ENCODE measurements around the gene IDI2. TPM values are rescaled to one million over a fixed set of nuclear protein-coding genes. Genes with fewer than 3 reads are reported as not detected.

IDI2 gene
- total RNA-seq, 4 donors from 2014 or later: not detected

- Histone ChIP-seq H3K27ac (peak overlapping the region in 3 of 4 donors; percentile 49 to 70 (median 58)), H3K4me1 (peaks cover 0 to 21% (median 4%) of the 10 kb centered on the region in 3 donors), H3K4me3 (no peak overlapping the region), H3K9me3 (no peaks in the 10 kb centered on the region), H3K27me3 (no peaks in the 10 kb centered on the region), H3K36me3 (no peaks in the 10 kb centered on the region)
- 20 to 47% methylated on average over 1 to 4 of the region's 4 CpGs for WGBS, 2 donors (ENCODE audit: low coverage in 1 of 2)
- peak; percentile 73 for ATAC-seq
- no peak for TF ChIP-seq EP300 (IDR thresholded peaks at IDR 0.05)
- no peak for TF ChIP-seq POLR2A (IDR thresholded peaks at IDR 0.05)
- TF ChIP-seq POLR2AphosphoS5 (IDR thresholded peaks at IDR 0.05): no peak
- TF ChIP-seq CTCF (IDR thresholded peaks at IDR 0.05): no peak
These were observed 54.5 kb downstream of the IDI2 start for GRCh38 chr10:971150-971542.

- 15 to 29% methylated on average over 9 to 12 of the region's 14 CpGs for WGBS, 2 donors (ENCODE audit: low coverage in 1 of 2)
- no peak for TF ChIP-seq CTCF (IDR thresholded peaks at IDR 0.05)
- no peak for TF ChIP-seq POLR2A (IDR thresholded peaks at IDR 0.05)
- TF ChIP-seq EP300 (IDR thresholded peaks at IDR 0.05): no peak
- no peak for TF ChIP-seq POLR2AphosphoS5 (IDR thresholded peaks at IDR 0.05)
- Histone ChIP-seq H3K9me3 (no peaks in the 10 kb centered on the region), H3K27ac (peak overlapping the region; percentile 12 to 70 (median 54)), H3K27me3 (no peaks in the 10 kb centered on the region), H3K36me3 (no peaks in the 10 kb centered on the region), H3K4me3 (no peak overlapping the region), H3K4me1 (peaks cover 0 to 21% (median 4%) of the 10 kb centered on the region in 3 donors)
- peak; percentile 66 for ATAC-seq
These were observed 55.1 kb downstream of the IDI2 start for GRCh38 chr10:970311-971149.

GRCh38 chr10:969473-970150 is 56.0 kb downstream of the IDI2 start:
- peak overlapping the region in 2 of 4 donors; percentile 49 to 58 for H3K27ac ChIP-seq
- H3K4me3 ChIP-seq: no peak overlapping the region
- H3K9me3 ChIP-seq: no peaks in the 10 kb centered on the region
- no peak for TF ChIP-seq EP300 (IDR thresholded peaks at IDR 0.05)
- TF ChIP-seq CTCF (IDR thresholded peaks at IDR 0.05): no peak
- TF ChIP-seq POLR2AphosphoS5 (IDR thresholded peaks at IDR 0.05): no peak
- no peak for TF ChIP-seq POLR2A (IDR thresholded peaks at IDR 0.05)
- H3K4me1 ChIP-seq: peaks cover 0 to 21% (median 4%) of the 10 kb centered on the region in 3 donors
- 70 to 77% methylated on average over 2 to 10 of the region's 15 CpGs for WGBS, 2 donors (ENCODE audit: low coverage in 1 of 2)
- H3K27me3 ChIP-seq: no peaks in the 10 kb centered on the region
- H3K36me3 ChIP-seq: no peaks in the 10 kb centered on the region
- no peak for ATAC-seq

Other genes with a start within 250 kb of the IDI2 start
- gene LARP4B, start 94.2 kb downstream of the IDI2 start, total RNA-seq: 10 to 100 TPM; 24.9 to 47.5 (median 35.2) TPM
- 10 to 100 TPM; 16.0 to 31.5 (median 21.5) TPM for gene GTPBP4, start 37.4 kb downstream of the IDI2 start, total RNA-seq
- gene IDI1, start 23.3 kb upstream of the IDI2 start, total RNA-seq: 10 to 100 TPM; 19.2 to 32.4 (median 29.5) TPM
- 10 to 100 TPM; 11.4 to 16.7 (median 13.9) TPM for gene WDR37, start 30.5 kb upstream of the IDI2 start, total RNA-seq

Measured in gastroesophageal sphincter (tissue), 4 donors.